Loucy (cell line): ENCODE data around the gene RPTOR.

Experiments used
- H2AFZ ChIP-seq: fragments of 200-600 bp; sonication (generic); 2 replicates; pipeline ENCODE4 v1.6.0; 2016; ENCODE audit warnings: antibody characterized with exemption, mild to moderate bottlenecking, low read length, moderate library complexity
- H3F3A ChIP-seq: fragments of 200-600 bp; 2 replicates; pipeline ENCODE4 v1.6.0; 2016; ENCODE audit warnings: antibody characterized with exemption, low read depth, mild to moderate bottlenecking
- H3K27me3 ChIP-seq: fragments of 200-600 bp; sonication (generic); 2 replicates; pipeline ENCODE4 v1.6.1; 2014; ENCODE audit warnings: low read length, mild to moderate bottlenecking; ENCODE audit not compliant: insufficient read depth, poor library complexity, severe bottlenecking
- H3K36me3 ChIP-seq: fragments of 200-600 bp; sonication (generic); 2 replicates; pipeline ENCODE4 v1.6.1; 2016; ENCODE audit warnings: low read length; ENCODE audit not compliant: insufficient read depth
- H3K4me1 ChIP-seq: fragments of 200-600 bp; sonication (generic); 2 replicates; pipeline ENCODE4 v1.5.1; 2014; ENCODE audit warnings: low read length, mild to moderate bottlenecking; ENCODE audit not compliant: insufficient read depth, poor library complexity, severe bottlenecking
- H3K4me2 ChIP-seq: fragments of 200-600 bp; sonication (generic); 2 replicates; pipeline ENCODE4 v1.6.0; 2014; ENCODE audit warnings: antibody characterized with exemption, low read length, low read depth, mild to moderate bottlenecking; ENCODE audit not compliant: poor library complexity, severe bottlenecking
- H3K4me3 ChIP-seq: fragments of 200-600 bp; sonication (generic); 2 replicates; pipeline ENCODE4 v1.5.1; 2014; ENCODE audit warnings: low read length, mild to moderate bottlenecking, mixed read lengths; ENCODE audit not compliant: poor library complexity, severe bottlenecking
- H3K79me2 ChIP-seq: fragments of 200-600 bp; sonication (generic); 2 replicates; pipeline ENCODE4 v1.6.1; 2014; ENCODE audit warnings: low read length; ENCODE audit not compliant: insufficient read depth
- H3K9ac ChIP-seq: fragments of 200-600 bp; sonication (generic); 2 replicates; pipeline ENCODE4 v1.6.0; 2014; ENCODE audit warnings: mild to moderate bottlenecking, low read depth, low read length, moderate library complexity; ENCODE audit not compliant: poor library complexity, severe bottlenecking
- H3K9me2 ChIP-seq: fragments of 200-600 bp; sonication (generic); replicated peaks from 2 replicates; pipeline ENCODE4 v1.6.1; 2016; ENCODE audit warnings: low read depth, low read length, mixed read lengths
- H3K9me3 ChIP-seq: fragments of 200-600 bp; sonication (generic); 2 replicates; pipeline ENCODE4 v1.6.1; 2014; ENCODE audit warnings: mild to moderate bottlenecking, antibody characterized with exemption, low read length, low read depth; ENCODE audit not compliant: insufficient read depth
- H4K20me1 ChIP-seq: fragments of 200-600 bp; sonication (generic); 2 replicates; pipeline ENCODE4 v1.6.0; 2014; ENCODE audit warnings: antibody characterized with exemption, low read length, mild to moderate bottlenecking; ENCODE audit not compliant: insufficient read depth, poor library complexity, severe bottlenecking
- CTCF ChIP-seq: fragments of 200-600 bp; sonication (generic); conservative IDR thresholded peaks from 2 replicates; pipeline ENCODE4 v1.5.1; 2014; ENCODE audit warnings: mild to moderate bottlenecking, antibody characterized with exemption, low read length
- EZH2phosphoT487 ChIP-seq: fragments of 200-600 bp; IDR thresholded peaks from 2 replicates; pipeline ENCODE4 v1.6.1; 2018; ENCODE audit warnings: antibody characterized with exemption, mild to moderate bottlenecking, moderate library complexity, borderline replicate concordance

RPTOR gene

GRCh38 chr17:80838311-80839025 lies 293.8 kb downstream of the RPTOR start:
- no peaks in the 10 kb centered on the region for H3F3A ChIP-seq
- no peaks in the 10 kb centered on the region for H3K79me2 ChIP-seq
- peaks cover 4% of the 10 kb centered on the region; the same call in 1 of the 2 replicates for H3K36me3 ChIP-seq
- no peaks in the 10 kb centered on the region for H3K27me3 ChIP-seq
- no peak overlapping the region for H3K4me3 ChIP-seq
- TF ChIP-seq EZH2phosphoT487 (no peak), CTCF (no peak)
- H3K9me2 ChIP-seq, result no peaks in the 10 kb centered on the region
- H2AFZ ChIP-seq, result no peak overlapping the region
- peaks cover 11% of the 10 kb centered on the region for H3K4me1 ChIP-seq
- H3K4me2 ChIP-seq, result no peak overlapping the region
- H3K9me3 ChIP-seq, result no peaks in the 10 kb centered on the region
- no peaks in the 10 kb centered on the region for H4K20me1 ChIP-seq
- no peak overlapping the region for H3K9ac ChIP-seq

GRCh38 chr17:80839026-80839345 lies 294.3 kb downstream of the RPTOR start:
- Histone ChIP-seq H3K27me3 (no peaks in the 10 kb centered on the region), H3K4me2 (no peak overlapping the region), H3K9ac (no peak overlapping the region), H3K9me3 (no peaks in the 10 kb centered on the region), H3K9me2 (no peaks in the 10 kb centered on the region), H2AFZ (no peak overlapping the region), H3K36me3 (peaks cover 4% of the 10 kb centered on the region; the same call in 1 of the 2 replicates), H3K79me2 (no peaks in the 10 kb centered on the region), H3K4me1 (peaks cover 6% of the 10 kb centered on the region), H3F3A (no peaks in the 10 kb centered on the region), H4K20me1 (no peaks in the 10 kb centered on the region), H3K4me3 (no peak overlapping the region)
- TF ChIP-seq CTCF, result no peak
- TF ChIP-seq EZH2phosphoT487, result no peak

GRCh38 chr17:80839511-80839941 lies 294.9 kb downstream of the RPTOR start:
- H3K36me3 ChIP-seq, result peaks cover 4% of the 10 kb centered on the region; the same call in 1 of the 2 replicates
- no peaks in the 10 kb centered on the region for H3F3A ChIP-seq
- H3K9me2 ChIP-seq, result no peaks in the 10 kb centered on the region
- no peak overlapping the region for H2AFZ ChIP-seq
- no peaks in the 10 kb centered on the region for H3K27me3 ChIP-seq
- no peak overlapping the region for H3K4me3 ChIP-seq
- no peaks in the 10 kb centered on the region for H4K20me1 ChIP-seq
- H3K4me1 ChIP-seq, result peaks cover under 1% of the 10 kb centered on the region
- H3K4me2 ChIP-seq, result no peak overlapping the region
- H3K79me2 ChIP-seq, result no peaks in the 10 kb centered on the region
- TF ChIP-seq CTCF (no peak), EZH2phosphoT487 (no peak)
- H3K9ac ChIP-seq, result no peak overlapping the region
- H3K9me3 ChIP-seq, result no peaks in the 10 kb centered on the region
